ENCODE measurements around the gene NAV2.

The NAV2 gene

GRCh38 chr11:19712281-19713195, at the start of gene NAV2:
Gene NAV2 (plus strand): TSS chr11:19712837. CDS start chr11:19713696, 859 bp downstream.
- DNase-seq, result peak; percentile 77

- DNase-seq, result no peak
Measured at GRCh38 chr11:19663206-19663605, 49.4 kb upstream of the NAV2 start.

GRCh38 chr11:19664886-19665548, 47.6 kb upstream of the NAV2 start:
- DNase-seq, result no peak

- DNase-seq, result no peak
Measured at GRCh38 chr11:19666951-19667350, 45.7 kb upstream of the NAV2 start.

GRCh38 chr11:19669511-19669910, 43.1 kb upstream of the NAV2 start:
- no peak for DNase-seq

- no peak for DNase-seq
Measured at GRCh38 chr11:19670030-19670791, 42.4 kb upstream of the NAV2 start.

- DNase-seq, result no peak
Measured at GRCh38 chr11:19672586-19673206, 39.9 kb upstream of the NAV2 start.

- DNase-seq, result no peak
Measured at GRCh38 chr11:19673924-19674729, 38.5 kb upstream of the NAV2 start.

GRCh38 chr11:19674836-19675235, 37.8 kb upstream of the NAV2 start:
- no peak for DNase-seq

- DNase-seq, result no peak
Measured at GRCh38 chr11:19675397-19675796, 37.2 kb upstream of the NAV2 start.

- no peak for DNase-seq
Measured at GRCh38 chr11:19676475-19677380, 35.9 kb upstream of the NAV2 start.

GRCh38 chr11:19677381-19678080, 35.1 kb upstream of the NAV2 start:
- no peak for DNase-seq

GRCh38 chr11:19679952-19680828, 32.4 kb upstream of the NAV2 start:
- DNase-seq, result no peak

- no peak for DNase-seq
Measured at GRCh38 chr11:19680829-19681368, 31.7 kb upstream of the NAV2 start.

GRCh38 chr11:19683141-19683805, 29.4 kb upstream of the NAV2 start:
- no peak for DNase-seq

GRCh38 chr11:19683862-19684491, 28.7 kb upstream of the NAV2 start:
- no peak for DNase-seq

- DNase-seq, result no peak
Measured at GRCh38 chr11:19686234-19686633, 26.4 kb upstream of the NAV2 start.

GRCh38 chr11:19687392-19687791, 25.2 kb upstream of the NAV2 start:
- no peak for DNase-seq
